Measurements from ENCODE around the gene ZCCHC13.

The ZCCHC13 gene

GRCh38 chrX:74293343-74293946, 10.5 kb upstream of the ZCCHC13 start:
- TF ChIP-seq SPI1 (IDR thresholded peaks at IDR 0.05; ENCODE audit: borderline replicate concordance, low read depth) (no peak), POLR2AphosphoS5 (IDR thresholded peaks at IDR 0.05; ENCODE audit: low read depth) (no peak), GABPA (IDR thresholded peaks at IDR 0.05; ENCODE audit: low read depth) (no peak), REST (IDR thresholded peaks at IDR 0.05; ENCODE audit: insufficient replicate concordance, low read depth) (no peak), CTCF (IDR thresholded peaks at IDR 0.05; ENCODE audit: insufficient read depth, low read length) (no peak)
- Histone ChIP-seq H3K27me3 (ENCODE audit: insufficient read depth, poor library complexity, severe bottlenecking) (no peaks in the 10 kb centered on the region), H3K27ac (replicated peaks) (no peak overlapping the region), H3K4me3 (replicated peaks; ENCODE audit: insufficient read depth, low read length) (peak overlapping the region; percentile 49)
- peak; percentile 25 to 51 for DNase-seq (ENCODE audit: low read depth in 1 of 2, low spot score in 1 of 2)

GRCh38 chrX:74295101-74295500, 8.9 kb upstream of the ZCCHC13 start:
- Histone ChIP-seq H3K4me3 (replicated peaks; ENCODE audit: insufficient read depth, low read length) (no peak overlapping the region), H3K27me3 (ENCODE audit: insufficient read depth, poor library complexity, severe bottlenecking) (no peaks in the 10 kb centered on the region), H3K27ac (replicated peaks) (no peak overlapping the region)
- TF ChIP-seq SPI1 (IDR thresholded peaks at IDR 0.05; ENCODE audit: borderline replicate concordance, low read depth) (no peak), POLR2AphosphoS5 (IDR thresholded peaks at IDR 0.05; ENCODE audit: low read depth) (no peak), CTCF (IDR thresholded peaks at IDR 0.05; ENCODE audit: insufficient read depth, low read length) (no peak), REST (IDR thresholded peaks at IDR 0.05; ENCODE audit: insufficient replicate concordance, low read depth) (no peak), GABPA (IDR thresholded peaks at IDR 0.05; ENCODE audit: low read depth) (no peak)
- no peak for DNase-seq (ENCODE audit: low read depth in 1 of 2, low spot score in 1 of 2)

- no peaks in the 10 kb centered on the region for H3K27me3 ChIP-seq (ENCODE audit: insufficient read depth, poor library complexity, severe bottlenecking)
- H3K4me3 ChIP-seq (replicated peaks; ENCODE audit: insufficient read depth, low read length) = no peak overlapping the region
- TF ChIP-seq SPI1 (IDR thresholded peaks at IDR 0.05; ENCODE audit: borderline replicate concordance, low read depth) = no peak
- no peak for TF ChIP-seq CTCF (IDR thresholded peaks at IDR 0.05; ENCODE audit: insufficient read depth, low read length)
- TF ChIP-seq REST (IDR thresholded peaks at IDR 0.05; ENCODE audit: insufficient replicate concordance, low read depth) = no peak
- TF ChIP-seq GABPA (IDR thresholded peaks at IDR 0.05; ENCODE audit: low read depth) = no peak
- TF ChIP-seq POLR2AphosphoS5 (IDR thresholded peaks at IDR 0.05; ENCODE audit: low read depth) = no peak
- H3K27ac ChIP-seq (replicated peaks) = no peak overlapping the region
- DNase-seq (ENCODE audit: low read depth in 1 of 2, low spot score in 1 of 2) = no peak
Measured at GRCh38 chrX:74297766-74298165, 6.2 kb upstream of the ZCCHC13 start.

All from HL-60 (cell line).